RWPE2 (cell line): ENCODE measurements around the gene MYO1F.

Source experiments
- ATAC-seq: fragments of 200-7000 bp; cut with Tn5 transposase; 3 replicates; pipeline ENCODE4 v1.9.1; 2021; ENCODE audit warnings: low read depth
- DNase-seq: peaks from one replicate; pipeline ENCODE4 v3.0.0-alpha.2; 2020; ENCODE audit warnings: low spot score
- H3K27ac ChIP-seq: fragments of 450-650 bp; 2 replicates; pipeline ENCODE4 v1.5.1; 2017; ENCODE audit warnings: mild to moderate bottlenecking; ENCODE audit not compliant: poor library complexity, severe bottlenecking
- H3K27me3 ChIP-seq: fragments of 250-450 bp; sonication (Bioruptor Pico); 2 replicates; pipeline ENCODE4 v1.5.1; 2021; ENCODE audit warnings: mild to moderate bottlenecking, moderate library complexity; ENCODE audit not compliant: insufficient read depth, poor library complexity, severe bottlenecking
- H3K36me3 ChIP-seq: fragments of 250-450 bp; sonication (Bioruptor Pico); 2 replicates; pipeline ENCODE4 v1.5.1; 2020; ENCODE audit warnings: low read depth, mild to moderate bottlenecking, moderate library complexity
- H3K4me1 ChIP-seq: fragments of 250-450 bp; sonication (Bioruptor Pico); 2 replicates; pipeline ENCODE4 v1.5.1; 2021; ENCODE audit warnings: mild to moderate bottlenecking, moderate library complexity; ENCODE audit not compliant: insufficient read depth, poor library complexity, severe bottlenecking
- H3K4me3 ChIP-seq: fragments of 250-450 bp; sonication (Bioruptor Pico); 2 replicates; pipeline ENCODE4 v1.5.1; 2021; ENCODE audit warnings: mild to moderate bottlenecking, moderate library complexity; ENCODE audit not compliant: severe bottlenecking
- H3K9me3 ChIP-seq: fragments of 250-450 bp; sonication (Bioruptor Pico); 2 replicates; pipeline ENCODE4 v1.5.1; 2021; ENCODE audit warnings: mild to moderate bottlenecking, moderate library complexity; ENCODE audit not compliant: severe bottlenecking
- CTCF ChIP-seq: fragments of 450-650 bp; IDR thresholded peaks from one replicate; pipeline ENCODE4 v1.5.1; 2017; ENCODE audit warnings: mild to moderate bottlenecking, moderate library complexity; ENCODE audit not compliant: poor library complexity, severe bottlenecking

The MYO1F gene

DNA sequence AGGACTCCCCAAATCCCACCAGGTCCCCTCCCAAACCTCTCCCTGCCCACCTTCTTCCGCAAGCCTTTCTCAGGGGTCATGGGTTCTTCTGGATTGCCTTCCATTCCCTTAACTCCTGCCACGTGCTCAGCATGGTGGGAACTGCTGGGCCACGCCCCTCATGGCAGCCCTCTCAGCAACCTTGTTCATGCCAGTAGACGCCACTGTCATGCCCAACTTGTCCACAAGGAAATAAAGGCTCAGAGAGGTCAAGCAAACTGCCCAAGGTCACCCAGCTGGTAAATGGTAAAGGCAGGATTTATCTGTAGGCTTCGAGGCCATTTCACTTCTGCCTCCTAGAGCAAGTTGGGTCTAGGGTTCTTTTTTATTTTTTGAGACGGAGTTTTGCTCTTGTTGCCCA, 85.7 kb downstream of the MYO1F start:
- Histone ChIP-seq H3K4me3 (no peak overlapping the region), H3K4me1 (peaks cover 11% of the 10 kb centered on the region), H3K9me3 (no peaks in the 10 kb centered on the region), H3K36me3 (peaks cover 26% of the 10 kb centered on the region), H3K27me3 (no peaks in the 10 kb centered on the region), H3K27ac (no peak overlapping the region)
- no peak for TF ChIP-seq CTCF
- DNase-seq (no peak), ATAC-seq (no peak)

- Histone ChIP-seq H3K4me3 (no peak overlapping the region), H3K27ac (no peak overlapping the region), H3K9me3 (no peaks in the 10 kb centered on the region), H3K27me3 (no peaks in the 10 kb centered on the region), H3K36me3 (peaks cover 33% of the 10 kb centered on the region), H3K4me1 (peaks cover 11% of the 10 kb centered on the region)
- no peak for ATAC-seq
- no peak for DNase-seq
- no peak for TF ChIP-seq CTCF
Observed at GRCh38 chr19:8490873-8491272, 86.4 kb downstream of the MYO1F start.

DNA sequence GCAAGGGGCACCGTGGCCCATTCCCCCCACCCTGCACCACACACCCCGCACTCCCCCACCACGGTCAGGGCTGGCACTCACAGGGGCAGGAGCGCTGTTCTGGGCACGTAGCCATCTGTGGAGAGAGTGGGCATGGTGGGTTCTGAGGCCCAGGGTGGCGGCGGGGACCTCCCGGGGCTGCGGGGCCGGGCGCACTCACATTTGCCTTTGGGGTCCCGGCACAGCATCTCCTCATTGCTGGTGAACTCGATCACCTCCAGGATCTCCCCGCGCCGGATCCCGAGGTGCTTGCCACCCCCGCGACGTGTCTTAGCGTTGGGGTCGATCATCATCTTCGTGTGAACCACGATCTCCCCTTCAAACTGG, 86.9 kb downstream of the MYO1F start:
- H3K36me3 ChIP-seq: peaks cover 36% of the 10 kb centered on the region
- H3K27me3 ChIP-seq: no peaks in the 10 kb centered on the region
- H3K4me3 ChIP-seq: no peak overlapping the region
- peaks cover 11% of the 10 kb centered on the region for H3K4me1 ChIP-seq
- no peak for TF ChIP-seq CTCF
- peak overlapping the region; percentile 71 for H3K27ac ChIP-seq
- DNase-seq (no peak), ATAC-seq (no peak)
- H3K9me3 ChIP-seq: no peaks in the 10 kb centered on the region

DNA sequence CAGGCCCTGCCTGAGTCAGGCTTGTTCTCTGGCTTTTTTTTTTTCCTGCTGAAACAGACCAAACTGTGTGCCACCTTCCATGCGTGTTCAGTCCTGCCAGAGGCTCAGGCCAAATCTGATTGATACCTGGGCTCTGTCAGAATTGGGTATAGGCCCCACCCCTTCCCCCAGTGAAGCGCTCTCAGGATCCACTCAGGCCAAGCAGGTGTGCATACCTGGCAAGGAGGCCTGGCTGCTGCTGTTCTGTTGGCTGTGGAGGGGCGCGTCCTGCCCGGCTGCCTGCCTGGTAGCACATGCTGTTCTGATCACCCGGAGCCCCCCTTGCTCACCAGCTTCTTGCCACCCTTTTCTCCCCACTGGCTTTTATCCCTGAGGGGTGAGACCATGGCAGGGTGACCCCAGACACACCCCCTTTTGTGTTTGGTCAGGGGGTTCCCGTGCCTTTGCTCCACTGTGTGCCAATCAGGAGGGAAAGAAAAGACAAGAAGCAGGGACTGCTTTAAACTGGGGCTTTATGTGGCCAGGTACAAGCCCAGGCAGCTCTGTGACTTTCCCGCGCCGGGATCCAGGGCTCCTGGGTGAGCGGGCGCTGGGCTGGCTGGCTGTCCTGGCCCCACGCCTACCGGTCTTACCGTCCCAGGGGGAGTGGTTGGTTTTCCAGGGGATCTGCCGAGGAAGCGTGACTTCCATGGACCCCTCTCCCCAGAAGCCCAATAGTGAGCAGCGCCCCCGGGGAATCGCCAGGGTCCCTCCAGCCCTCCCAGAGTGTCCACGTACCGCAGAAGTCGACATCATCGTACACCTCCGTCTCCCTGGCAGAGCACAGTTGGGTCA, 87.5 kb downstream of the MYO1F start:
- no peak for DNase-seq
- TF ChIP-seq CTCF: no peak
- peak; percentile 84 for ATAC-seq
- H3K27me3 ChIP-seq: no peaks in the 10 kb centered on the region
- peaks cover 11% of the 10 kb centered on the region for H3K4me1 ChIP-seq
- H3K36me3 ChIP-seq: peaks cover 42% of the 10 kb centered on the region
- H3K9me3 ChIP-seq: no peaks in the 10 kb centered on the region
- no peak overlapping the region for H3K4me3 ChIP-seq
- peak overlapping the region; percentile 71 for H3K27ac ChIP-seq

- Histone ChIP-seq H3K4me1 (peaks cover 11% of the 10 kb centered on the region), H3K27me3 (no peaks in the 10 kb centered on the region), H3K36me3 (peaks cover 56% of the 10 kb centered on the region), H3K4me3 (no peak overlapping the region), H3K9me3 (no peaks in the 10 kb centered on the region), H3K27ac (peak overlapping the region; percentile 71)
- DNase-seq (no peak), ATAC-seq (no peak)
- no peak for TF ChIP-seq CTCF
Observed at GRCh38 chr19:8488365-8488764, 88.9 kb downstream of the MYO1F start.
